GM18502 (cell line): ENCODE results near the gene ZNF557.
A peak's percentile ranks its signal among the peaks of the same experiment; 100 is the strongest.

Experiments used
- ATAC-seq: cut with Tn5 transposase; IDR thresholded peaks from one replicate; pipeline ENCODE4 v1.9.1; 2021; ENCODE audit warnings: mild to moderate bottlenecking; ENCODE audit not compliant: unreplicated experiment, poor library complexity

Gene ZNF557

GRCh38 chr19:7072541-7072940 is 3.0 kb downstream of the ZNF557 start:
- ATAC-seq = no peak

GRCh38 chr19:7074705-7075282 is 5.3 kb downstream of the ZNF557 start:
- no peak for ATAC-seq

GRCh38 chr19:7076151-7076550 is 6.6 kb downstream of the ZNF557 start:
- no peak for ATAC-seq

GRCh38 chr19:7078008-7078407 is 8.5 kb downstream of the ZNF557 start:
- ATAC-seq = no peak

- no peak for ATAC-seq
These were observed 13.8 kb downstream of the ZNF557 start for GRCh38 chr19:7083076-7083956.

- no peak for ATAC-seq
These were observed 19.5 kb downstream of the ZNF557 start for GRCh38 chr19:7088999-7089398.

GRCh38 chr19:7098096-7098495 is 28.6 kb downstream of the ZNF557 start:
- ATAC-seq = no peak

GRCh38 chr19:7098701-7099596 is 29.4 kb downstream of the ZNF557 start:
- ATAC-seq = peak; percentile 83

GRCh38 chr19:7099597-7099921 is 30.1 kb downstream of the ZNF557 start:
- ATAC-seq = no peak

GRCh38 chr19:7101498-7102253 is 32.2 kb downstream of the ZNF557 start:
- ATAC-seq = no peak

- ATAC-seq = no peak
These were observed 35.4 kb downstream of the ZNF557 start for GRCh38 chr19:7104747-7105447.

- no peak for ATAC-seq
These were observed 37.5 kb downstream of the ZNF557 start for GRCh38 chr19:7106711-7107657.

- no peak for ATAC-seq
These were observed 40.3 kb downstream of the ZNF557 start for GRCh38 chr19:7109678-7110289.

GRCh38 chr19:7112675-7113074 is 43.2 kb downstream of the ZNF557 start:
- ATAC-seq = no peak

GRCh38 chr19:7113233-7113632 is 43.7 kb downstream of the ZNF557 start:
- no peak for ATAC-seq

GRCh38 chr19:7115721-7116120 is 46.2 kb downstream of the ZNF557 start:
- no peak for ATAC-seq

- ATAC-seq = no peak
These were observed 47.7 kb downstream of the ZNF557 start for GRCh38 chr19:7117248-7117647.

- no peak for ATAC-seq
These were observed 50.1 kb downstream of the ZNF557 start for GRCh38 chr19:7119582-7119981.
